ENCODE measurements around the gene RNF26.

- TF ChIP-seq POLR2AphosphoS5 (IDR thresholded peaks at IDR 0.05; ENCODE audit: low read depth, low read length): no peak
- no peak for TF ChIP-seq EP300 (IDR thresholded peaks at IDR 0.05; ENCODE audit: borderline replicate concordance in 1 of 2, low read depth in 1 of 2, low read length in 1 of 2)
These were observed 47.8 kb downstream of the RNF26 start for GRCh38 chr11:119382101-119382500.
